LNCAP (cell line): ENCODE measurements around the gene ZNF408.

ENCODE experiments used
- CTCF ChIP-seq: fragments of 450-650 bp; IDR thresholded peaks from 2 replicates; pipeline ENCODE4 v1.5.1; 2017; ENCODE audit warnings: mild to moderate bottlenecking

Gene ZNF408

GRCh38 chr11:46700241-46701077 lies at the start of gene ZNF408, which contains the start of gene ARHGAP1:
ZNF408 (plus strand) TSS chr11:46701031; CDS start chr11:46701048, 17 bp downstream.
ARHGAP1 (minus strand) TSS chr11:46700619; CDS start chr11:46696107, 4,512 bp downstream.
- TF ChIP-seq CTCF = no peak

GRCh38 chr11:46655631-46656030 lies 45.2 kb upstream of the ZNF408 start:
- no peak for TF ChIP-seq CTCF

GRCh38 chr11:46657186-46657585 lies 43.6 kb upstream of the ZNF408 start:
- TF ChIP-seq CTCF = no peak

- no peak for TF ChIP-seq CTCF
Observed at GRCh38 chr11:46658259-46658658, 42.6 kb upstream of the ZNF408 start.

- no peak for TF ChIP-seq CTCF
Observed at GRCh38 chr11:46659908-46660307, 40.9 kb upstream of the ZNF408 start.

- no peak for TF ChIP-seq CTCF
Observed at GRCh38 chr11:46661836-46662235, 39.0 kb upstream of the ZNF408 start.

- no peak for TF ChIP-seq CTCF
Observed at GRCh38 chr11:46662366-46662765, 38.5 kb upstream of the ZNF408 start.
